HT1080 (cell line): ENCODE data around the gene TBCE. TPM values are rescaled to one million over a fixed set of nuclear protein-coding genes. Genes with fewer than 3 reads are reported as not detected.
A peak's percentile ranks its signal among the peaks of the same experiment; 100 is the strongest.

ENCODE experiments used
- DNase-seq: peaks from one replicate; pipeline ENCODE4 v3.0.0-alpha.2; 2015; ENCODE audit warnings: low read depth
- polyA plus RNA-seq, 2 experiments: library from polyadenylated mRNA; depleted of rRNA; stranded (reverse); fragments of >200 nt; gene quantifications; 2 replicates each; pipeline ENCODE4 v1.2.3, GENCODE V29; 2015
- total RNA-seq: library from RNA; depleted of rRNA; stranded (reverse); fragments of >200 nt; shearing (Covaris generic); gene quantifications from 2 replicates; pipeline ENCODE4 v1.2.3, GENCODE V29; 2014; rRNA removed

TBCE gene, protein sequence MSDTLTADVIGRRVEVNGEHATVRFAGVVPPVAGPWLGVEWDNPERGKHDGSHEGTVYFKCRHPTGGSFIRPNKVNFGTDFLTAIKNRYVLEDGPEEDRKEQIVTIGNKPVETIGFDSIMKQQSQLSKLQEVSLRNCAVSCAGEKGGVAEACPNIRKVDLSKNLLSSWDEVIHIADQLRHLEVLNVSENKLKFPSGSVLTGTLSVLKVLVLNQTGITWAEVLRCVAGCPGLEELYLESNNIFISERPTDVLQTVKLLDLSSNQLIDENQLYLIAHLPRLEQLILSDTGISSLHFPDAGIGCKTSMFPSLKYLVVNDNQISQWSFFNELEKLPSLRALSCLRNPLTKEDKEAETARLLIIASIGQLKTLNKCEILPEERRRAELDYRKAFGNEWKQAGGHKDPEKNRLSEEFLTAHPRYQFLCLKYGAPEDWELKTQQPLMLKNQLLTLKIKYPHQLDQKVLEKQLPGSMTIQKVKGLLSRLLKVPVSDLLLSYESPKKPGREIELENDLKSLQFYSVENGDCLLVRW
- total RNA-seq, result 30.2 and 33.3 TPM in 2 replicates
- polyA plus RNA-seq (2015; cell fraction: cytosol; rRNA removed), result 30.2 and 39.0 TPM in 2 replicates
- 48.2 and 53.5 TPM in 2 replicates for polyA plus RNA-seq (2015; cell fraction: nucleus; rRNA removed)

DNA sequence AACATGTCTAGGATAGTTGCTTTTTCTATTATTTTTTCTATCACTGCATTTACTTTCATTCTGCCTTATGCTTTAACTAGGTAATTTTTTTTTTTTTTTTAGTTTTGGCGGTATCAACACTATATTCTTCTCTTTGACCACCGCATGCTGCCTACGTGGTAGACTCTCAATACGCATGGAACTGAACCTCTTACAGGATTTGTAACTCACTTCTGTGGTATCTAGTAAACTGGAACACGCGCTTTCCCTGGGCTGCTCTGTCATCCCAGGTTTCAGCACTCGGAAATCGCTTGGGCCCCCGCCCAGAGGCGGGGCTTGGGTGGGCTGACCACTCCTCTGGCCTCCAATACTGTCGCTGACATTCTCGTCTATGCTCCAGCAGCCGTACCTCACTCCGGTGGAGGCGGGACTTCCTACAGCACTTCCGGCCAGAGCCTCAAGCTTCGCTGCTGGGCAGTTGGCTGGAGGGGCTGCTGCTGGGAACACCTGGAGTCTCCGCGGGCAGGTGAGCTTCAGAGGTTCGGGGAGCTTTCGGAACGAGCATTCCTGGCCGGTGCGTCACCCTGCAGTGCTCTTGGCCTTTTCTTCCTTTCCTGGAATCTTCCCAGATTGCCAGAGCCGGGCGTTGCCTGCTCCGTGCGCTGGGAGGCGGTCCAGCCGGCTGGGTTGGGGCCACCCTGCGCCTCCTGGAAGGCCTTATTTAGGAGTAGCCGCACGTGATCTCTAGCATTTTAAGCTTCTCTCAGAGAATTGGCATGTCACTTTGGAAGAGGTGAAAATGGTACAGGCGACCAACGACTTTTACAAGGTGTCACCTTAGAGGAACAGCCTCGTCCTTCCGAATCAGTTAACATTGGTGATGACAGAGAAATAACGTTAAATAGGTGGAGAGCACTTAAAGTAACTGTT lies at the start of gene TBCE:
TBCE (plus strand) TSS at position 428 of the 909 bp plus-strand sequence. CDS start 12,623 bp downstream, outside the sequence.
- DNase-seq, result peak; percentile 98

DNA sequence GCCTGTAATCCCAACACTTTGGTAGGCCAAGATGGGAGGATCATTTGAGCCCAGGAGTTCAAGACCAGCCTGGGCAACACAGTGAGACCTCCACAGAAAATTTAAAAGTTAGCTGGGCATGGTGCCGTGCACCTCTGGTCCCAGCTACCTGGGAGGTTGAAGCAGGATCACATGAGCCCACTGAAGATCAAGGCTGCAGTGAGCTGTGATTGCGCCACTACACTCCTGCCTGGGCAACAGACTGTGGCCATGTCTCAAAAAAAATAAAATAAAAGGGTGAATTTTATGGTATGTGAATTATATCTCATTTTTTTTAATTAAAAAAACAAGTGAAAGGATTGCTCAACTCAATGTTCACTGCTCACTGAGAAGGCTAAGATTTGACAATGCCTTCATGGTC lies 48.0 kb upstream of the TBCE start:
- no peak for DNase-seq

DNA sequence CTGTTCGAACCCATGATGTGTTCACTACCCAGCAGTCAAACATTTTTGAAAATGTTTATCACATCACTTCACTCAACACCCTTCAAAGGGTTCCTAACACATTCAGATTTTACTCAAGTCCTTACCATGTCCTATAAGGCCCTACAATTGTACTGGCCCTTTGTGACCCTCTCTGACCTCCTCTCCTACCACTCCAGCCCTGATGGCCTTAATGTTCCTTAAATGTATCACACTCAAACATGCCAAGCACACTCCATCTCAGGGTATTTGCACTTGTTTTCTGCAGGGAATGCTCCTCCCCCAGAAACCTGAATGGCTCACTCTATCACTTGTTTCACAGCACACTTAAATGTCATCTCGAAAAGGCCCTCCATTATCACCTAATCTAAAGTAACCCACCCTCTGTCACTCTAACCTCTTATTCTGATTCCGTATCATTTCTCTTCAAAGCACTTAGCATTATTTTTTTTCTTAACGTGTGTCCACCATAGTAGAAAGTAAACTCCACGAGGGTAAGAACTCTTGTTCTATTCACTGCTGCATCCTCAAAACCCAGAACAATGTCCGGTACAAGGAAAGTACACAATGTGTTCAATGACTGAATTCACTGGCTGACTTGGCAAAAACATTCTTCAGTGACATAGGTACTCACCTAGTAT lies 46.6 kb upstream of the TBCE start:
- no peak for DNase-seq

DNA sequence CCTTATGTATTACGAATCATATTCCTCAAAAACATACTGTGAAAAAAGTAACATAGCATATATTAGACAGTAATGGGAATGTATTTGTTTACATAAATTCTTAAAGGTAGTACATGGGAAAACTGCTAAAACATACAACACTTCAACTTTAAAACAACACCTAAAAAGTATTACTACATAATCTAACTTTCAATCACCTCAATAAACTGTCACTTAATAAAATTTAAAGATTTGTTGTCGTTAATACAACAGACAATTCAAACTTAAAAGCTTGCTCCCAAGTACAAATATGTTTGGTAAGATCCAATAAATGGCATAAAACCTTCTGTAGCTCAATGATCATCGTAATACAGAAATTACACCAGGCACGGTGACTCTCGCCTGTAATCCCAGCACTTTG lies 42.9 kb upstream of the TBCE start:
- no peak for DNase-seq

DNA sequence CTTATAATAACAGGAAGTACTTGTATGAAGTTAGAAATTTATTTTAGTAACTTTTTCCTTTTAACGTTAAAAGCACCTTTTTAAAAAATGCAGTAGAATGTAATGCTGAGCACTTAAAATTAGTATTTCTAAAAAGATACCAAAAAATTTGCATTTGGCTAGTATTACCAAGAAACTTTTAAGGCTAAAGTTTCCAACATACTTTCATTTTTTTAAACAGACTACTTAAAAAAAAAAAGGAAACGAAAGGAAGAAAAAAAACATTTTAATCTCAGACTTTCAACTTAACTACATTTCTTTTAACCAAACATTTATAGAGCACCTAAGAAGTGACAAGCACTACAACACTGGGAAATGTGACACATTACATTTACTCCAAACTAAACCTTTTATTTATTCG lies 42.1 kb upstream of the TBCE start:
- no peak for DNase-seq

DNA sequence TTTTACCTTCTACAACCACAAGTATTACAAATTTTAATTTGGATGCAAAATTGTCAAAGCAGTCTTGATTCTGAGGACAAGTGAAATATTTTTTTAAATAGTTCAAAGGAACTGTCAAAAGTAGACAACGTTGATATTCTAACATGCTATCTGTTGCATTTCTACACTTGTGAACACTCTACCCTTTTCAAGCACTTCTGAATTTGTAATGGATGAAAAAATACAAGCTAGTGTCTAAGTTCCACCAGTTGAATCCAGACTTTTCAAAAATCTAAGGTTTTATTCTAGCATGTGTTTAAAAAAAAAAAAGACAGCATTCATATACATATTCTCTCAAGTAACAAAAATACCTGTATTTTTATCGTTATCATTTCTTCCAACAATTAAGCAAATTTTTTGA lies 41.4 kb upstream of the TBCE start:
- no peak for DNase-seq

DNA sequence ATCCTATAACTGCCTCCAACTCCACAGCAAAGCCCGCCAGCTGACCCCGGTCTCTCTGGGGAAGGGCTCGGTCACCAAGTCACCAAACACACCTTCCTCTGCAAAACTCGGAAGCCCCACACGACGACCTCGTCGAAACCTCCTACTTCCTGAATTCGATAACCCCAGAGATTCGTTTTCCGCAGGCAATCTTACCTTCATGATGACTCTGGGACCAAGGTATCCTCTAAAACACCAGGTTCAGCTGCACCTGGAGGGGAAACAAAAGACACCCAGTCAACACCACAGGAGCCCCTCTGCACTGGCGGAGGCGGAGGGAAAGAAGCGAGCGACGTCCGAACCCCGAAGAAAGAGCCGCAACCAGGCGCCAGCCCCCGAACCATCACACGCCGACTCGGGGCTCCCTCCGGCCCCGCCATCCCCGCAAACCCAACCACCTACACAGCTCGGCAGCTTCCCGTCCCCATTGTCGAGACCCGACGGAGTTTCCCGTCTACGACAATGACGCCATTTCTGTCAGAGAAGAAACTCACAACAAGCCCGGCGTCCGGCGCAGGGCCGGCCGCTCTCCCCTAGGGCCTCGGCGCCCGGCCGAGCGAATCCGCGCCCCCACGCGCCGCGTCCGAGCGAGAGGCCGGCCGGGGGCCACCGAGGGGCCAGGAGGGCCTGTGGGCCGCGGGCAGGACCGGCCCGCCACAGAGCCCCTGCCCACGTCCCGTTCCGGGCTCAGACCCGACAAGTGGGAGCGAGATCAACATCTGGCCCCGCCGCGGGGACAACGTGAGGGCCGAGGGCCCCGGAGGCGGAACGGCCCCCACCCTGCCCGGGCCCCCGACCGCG lies 40.3 kb upstream of the TBCE start:
- DNase-seq, result peak; percentile 31

DNA sequence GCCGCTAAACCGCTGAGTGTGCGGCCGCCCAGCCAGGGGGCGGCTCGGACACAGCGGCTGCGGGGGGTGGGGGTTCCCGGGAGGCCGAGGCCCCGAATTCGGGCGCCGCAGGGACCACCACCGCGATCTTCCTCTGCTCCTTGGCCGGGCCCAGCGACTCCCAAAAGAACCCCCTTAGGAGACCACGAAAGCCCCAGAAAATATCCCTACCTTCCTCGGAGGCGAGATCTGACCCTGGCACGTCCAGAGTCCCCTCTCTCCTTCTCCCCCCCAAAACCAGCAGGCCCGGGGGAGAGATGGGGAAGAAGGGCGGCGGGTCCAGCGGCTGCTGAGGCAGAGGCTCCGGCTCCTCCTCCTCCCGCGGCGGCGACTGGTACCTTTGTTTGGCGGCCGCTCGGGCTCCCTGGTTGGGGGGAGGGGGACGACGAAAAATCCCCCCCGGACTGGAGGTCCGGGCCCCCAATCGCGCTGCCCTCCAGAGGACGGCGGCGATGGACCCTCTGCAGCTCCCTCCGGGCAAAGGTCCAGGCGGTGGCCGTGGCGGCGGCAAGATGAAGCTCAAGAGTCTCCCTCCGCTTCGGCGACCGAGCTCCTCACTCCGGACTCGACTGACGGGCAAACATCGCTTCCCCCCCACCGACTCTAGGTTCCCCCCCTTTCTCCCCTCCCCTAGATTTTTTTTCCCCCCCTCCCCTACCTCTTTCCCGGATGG lies 39.5 kb upstream of the TBCE start, which contains the start of gene ARID4B:
ARID4B (minus strand) TSS at position 621 of the 712 bp plus-strand sequence. CDS start 1,260 bp downstream, outside the sequence.
- no peak for DNase-seq

DNA sequence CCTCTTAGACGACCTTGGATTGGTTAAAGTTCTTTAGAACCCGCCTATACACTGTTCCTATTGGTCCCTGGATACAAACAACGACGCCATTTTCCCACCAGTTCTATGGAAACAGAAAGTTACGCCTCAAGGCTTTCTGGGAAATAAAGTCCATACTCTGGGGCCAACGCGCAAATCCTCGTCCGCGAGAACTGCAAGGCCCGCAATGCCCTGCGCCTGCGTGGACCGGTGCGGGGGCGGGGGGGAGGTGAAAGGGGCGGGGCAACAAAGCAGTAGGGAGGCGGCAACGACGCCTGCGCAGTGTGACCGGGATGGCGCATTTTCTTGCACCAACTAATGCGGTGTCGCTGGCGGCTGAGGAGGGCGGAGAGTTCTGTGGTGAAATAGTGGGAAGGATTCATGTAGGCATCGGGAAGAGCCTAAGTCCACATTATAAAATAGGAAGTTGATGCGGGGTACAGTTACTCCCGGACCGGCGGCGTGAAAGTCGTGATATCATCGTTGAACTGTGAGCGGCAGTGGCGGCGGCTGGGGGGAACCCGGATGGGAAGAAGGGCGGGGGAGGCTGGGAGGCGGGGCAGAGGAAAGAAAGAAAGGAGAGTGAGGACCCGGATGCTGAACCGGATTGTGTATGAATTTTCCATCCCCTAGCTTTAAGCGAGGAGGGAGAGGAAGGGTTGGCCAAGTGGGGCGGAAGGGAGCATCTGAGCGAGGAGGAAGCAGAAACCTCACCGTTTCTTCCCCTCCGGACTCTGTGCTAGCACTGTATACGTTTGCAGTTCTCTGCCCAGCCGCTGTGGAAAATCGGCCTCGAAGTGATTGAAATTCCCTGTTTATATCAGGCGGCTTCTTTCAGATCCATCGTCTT lies 38.7 kb upstream of the TBCE start, which contains the start of gene GGPS1:
GGPS1 (plus strand) TSS at position 300 of the 868 bp plus-strand sequence. CDS start 6,695 bp downstream, outside the sequence.
- peak; percentile 98 for DNase-seq

DNA sequence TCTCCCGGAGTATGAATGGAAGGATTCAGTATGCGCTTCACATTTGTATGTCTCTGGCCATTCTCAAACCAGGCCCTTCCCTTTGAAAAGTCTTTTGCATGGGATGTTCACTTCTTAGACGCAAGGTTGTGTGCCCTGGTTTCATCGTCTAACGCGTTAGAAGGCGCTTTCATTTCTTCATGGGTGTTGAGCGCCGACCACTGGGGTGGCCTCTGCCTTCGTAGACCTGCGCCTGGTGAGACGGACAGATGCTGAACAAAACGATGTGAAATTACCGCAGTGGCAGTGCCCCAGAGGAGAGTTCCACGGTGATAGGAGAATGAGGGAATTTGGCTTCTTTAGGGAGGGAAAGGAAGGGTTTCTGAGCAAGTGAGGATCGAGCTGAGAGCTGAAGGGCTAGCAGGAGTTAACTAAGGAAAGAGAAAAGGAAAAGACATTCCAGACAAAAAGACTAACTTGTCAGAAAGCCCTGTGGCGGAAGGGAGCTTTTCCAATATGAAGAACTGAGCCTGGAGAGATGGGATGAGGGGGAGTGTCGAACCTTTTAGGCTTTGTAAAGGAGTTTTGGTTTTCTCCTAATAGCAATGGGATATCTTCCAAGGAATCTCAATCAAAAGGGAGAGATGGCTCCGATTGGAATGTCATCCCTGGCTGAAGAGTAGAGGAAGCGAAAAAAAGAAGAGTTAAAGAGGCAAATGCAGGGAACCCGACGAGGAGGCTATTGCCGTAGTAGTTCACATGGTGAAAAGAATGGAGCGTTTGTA lies 37.9 kb upstream of the TBCE start:
- no peak for DNase-seq

DNA sequence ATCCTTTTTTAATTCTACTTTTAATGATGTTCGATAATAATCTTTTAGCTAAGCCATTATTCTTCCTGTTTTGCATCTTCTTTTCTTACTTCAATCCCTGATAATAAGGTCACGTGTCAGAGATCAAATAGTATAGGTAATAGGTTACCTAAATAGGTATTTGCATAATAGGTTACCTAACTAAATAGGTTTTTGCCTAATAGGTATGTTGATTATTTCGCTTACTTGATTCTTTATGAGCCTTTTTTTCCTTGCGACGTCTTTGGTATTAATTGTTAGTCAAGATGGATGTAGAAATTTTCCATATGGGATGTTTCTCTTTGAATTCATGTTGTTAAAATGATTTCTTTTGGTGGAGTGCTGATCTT lies 36.3 kb upstream of the TBCE start:
- DNase-seq, result no peak

DNA sequence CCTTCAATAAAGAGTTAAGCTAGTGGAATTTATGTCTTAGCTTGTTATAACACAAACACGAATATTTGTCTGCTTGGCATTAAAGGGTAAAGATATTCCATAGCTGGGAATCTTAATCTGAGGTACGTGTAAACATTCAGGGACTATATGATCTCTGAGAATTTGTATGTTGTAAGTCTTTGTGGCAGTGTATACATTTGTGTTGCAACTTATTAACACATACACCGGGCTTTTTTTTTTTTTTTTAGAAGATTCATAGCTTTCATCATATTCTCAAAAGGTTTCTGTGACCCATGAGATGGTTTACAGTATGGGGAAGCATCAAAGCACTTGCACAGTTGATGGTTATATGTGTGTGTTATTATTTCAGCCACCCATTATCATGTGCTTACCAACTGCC lies 35.8 kb upstream of the TBCE start:
- no peak for DNase-seq

DNA sequence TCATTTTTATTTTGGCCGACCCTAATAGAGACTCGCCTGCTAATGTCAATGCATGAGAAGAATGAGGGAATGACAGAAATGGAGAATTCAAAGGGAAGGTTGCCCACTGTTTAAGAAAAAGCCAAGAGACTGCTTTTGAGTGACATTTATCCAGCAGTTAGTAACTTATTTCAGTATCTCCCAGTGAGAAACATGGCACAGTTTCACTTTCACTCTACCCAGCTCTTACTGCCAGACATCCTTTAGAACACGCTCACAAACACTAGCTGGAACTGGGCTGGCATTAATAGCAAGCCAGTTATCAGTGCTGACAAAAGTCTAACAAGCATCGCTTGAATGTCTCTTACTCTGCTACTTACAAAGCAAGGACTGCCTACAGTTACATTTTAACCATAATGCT lies 30.3 kb upstream of the TBCE start:
- DNase-seq, result no peak

DNA sequence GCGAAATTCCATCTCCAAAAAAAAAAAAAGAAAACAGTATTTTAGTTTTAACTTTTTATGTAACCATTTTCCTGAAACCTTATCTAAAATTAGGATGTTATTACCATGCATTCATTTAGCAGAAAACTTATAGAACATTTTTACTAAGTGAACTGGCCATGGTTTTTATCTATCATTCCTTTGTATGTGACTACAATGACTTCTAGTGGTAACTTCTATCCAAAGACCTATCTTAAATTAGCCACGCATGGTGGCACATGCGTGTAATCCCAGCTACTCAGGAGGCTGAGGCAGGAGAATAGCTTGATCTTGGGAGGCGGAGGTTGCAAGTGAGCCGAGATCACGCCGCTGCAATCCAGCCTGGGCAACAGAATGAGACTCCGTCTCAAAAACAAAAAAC lies 27.5 kb upstream of the TBCE start:
- no peak for DNase-seq

DNA sequence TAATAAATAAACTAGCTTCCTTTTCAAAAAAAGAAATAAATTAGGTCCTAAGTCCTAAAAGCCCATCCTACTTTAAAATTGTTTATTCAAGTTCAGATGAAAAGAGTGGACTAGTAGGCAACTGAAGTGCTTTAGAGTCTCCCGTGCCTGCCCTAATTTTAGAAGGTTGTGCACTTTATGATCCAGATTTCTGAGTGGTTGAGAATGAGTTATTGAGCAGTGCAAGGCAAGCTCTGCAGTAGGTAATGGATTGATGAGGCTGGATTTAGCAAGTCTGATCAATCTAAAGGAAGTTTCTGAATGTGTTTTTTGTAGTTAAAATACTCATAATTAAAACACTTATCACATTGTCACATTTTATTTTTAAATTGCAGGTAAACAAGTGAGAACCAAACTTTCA lies 25.9 kb upstream of the TBCE start:
- no peak for DNase-seq

DNA sequence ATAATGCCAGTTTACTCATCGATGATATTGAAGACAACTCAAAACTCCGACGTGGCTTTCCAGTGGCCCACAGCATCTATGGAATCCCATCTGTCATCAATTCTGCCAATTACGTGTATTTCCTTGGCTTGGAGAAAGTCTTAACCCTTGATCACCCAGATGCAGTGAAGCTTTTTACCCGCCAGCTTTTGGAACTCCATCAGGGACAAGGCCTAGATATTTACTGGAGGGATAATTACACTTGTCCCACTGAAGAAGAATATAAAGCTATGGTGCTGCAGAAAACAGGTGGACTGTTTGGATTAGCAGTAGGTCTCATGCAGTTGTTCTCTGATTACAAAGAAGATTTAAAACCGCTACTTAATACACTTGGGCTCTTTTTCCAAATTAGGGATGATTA lies 25.2 kb upstream of the TBCE start:
- no peak for DNase-seq

DNA sequence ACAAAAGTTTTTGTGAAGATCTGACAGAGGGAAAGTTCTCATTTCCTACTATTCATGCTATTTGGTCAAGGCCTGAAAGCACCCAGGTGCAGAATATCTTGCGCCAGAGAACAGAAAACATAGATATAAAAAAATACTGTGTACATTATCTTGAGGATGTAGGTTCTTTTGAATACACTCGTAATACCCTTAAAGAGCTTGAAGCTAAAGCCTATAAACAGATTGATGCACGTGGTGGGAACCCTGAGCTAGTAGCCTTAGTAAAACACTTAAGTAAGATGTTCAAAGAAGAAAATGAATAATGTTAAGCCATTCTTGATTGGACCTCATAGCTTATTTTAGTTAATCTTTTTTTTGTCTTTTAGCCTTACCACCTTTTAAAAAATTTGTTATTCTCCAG lies 24.8 kb upstream of the TBCE start:
- DNase-seq, result no peak

DNA sequence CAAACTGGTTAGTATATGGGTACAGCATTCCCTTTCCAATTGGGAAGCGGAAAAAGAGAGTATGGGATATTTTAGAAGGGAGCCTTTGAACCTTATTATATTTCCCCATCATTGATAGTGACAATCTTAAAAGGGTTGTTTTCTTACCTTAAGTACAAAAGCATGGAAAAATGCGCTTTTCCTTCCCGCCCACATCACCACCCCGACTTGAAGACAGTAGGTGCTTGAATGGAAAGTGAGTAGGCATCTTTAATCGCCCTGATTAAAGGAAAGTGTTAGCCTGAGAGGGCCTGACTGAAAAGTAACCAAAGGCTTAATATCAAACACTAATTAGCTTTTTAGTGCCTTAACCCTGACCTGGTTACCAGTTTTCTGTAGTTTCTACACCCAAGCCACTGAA lies 23.5 kb upstream of the TBCE start:
- DNase-seq, result no peak
